Measurements from ENCODE around the gene IL19.

Gene IL19

GRCh38 chr1:206734499-206735142 is 36.0 kb upstream of the IL19 start:
- DNase-seq (ENCODE audit: low spot score) = peak; percentile 44
- H3K27me3 Mint-ChIP-seq (ENCODE audit: low read depth) = no peaks in the 10 kb centered on the region
- H3K36me3 Mint-ChIP-seq (ENCODE audit: low read depth) = peaks cover 48% of the 10 kb centered on the region
- peak overlapping the region; percentile 66 for H3K27ac Mint-ChIP-seq
- peaks cover 46% of the 10 kb centered on the region for H3K4me1 Mint-ChIP-seq (ENCODE audit: low read depth)
- H3K4me3 Mint-ChIP-seq = no peak overlapping the region
- no peaks in the 10 kb centered on the region for H3K9me3 Mint-ChIP-seq

GRCh38 chr1:206735553-206736031 is 35.0 kb upstream of the IL19 start:
- no peaks in the 10 kb centered on the region for H3K9me3 Mint-ChIP-seq
- H3K36me3 Mint-ChIP-seq (ENCODE audit: low read depth) = peaks cover 42% of the 10 kb centered on the region
- H3K4me1 Mint-ChIP-seq (ENCODE audit: low read depth) = peaks cover 53% of the 10 kb centered on the region
- no peak overlapping the region for H3K27ac Mint-ChIP-seq
- no peaks in the 10 kb centered on the region for H3K27me3 Mint-ChIP-seq (ENCODE audit: low read depth)
- H3K4me3 Mint-ChIP-seq = no peak overlapping the region
- no peak for DNase-seq (ENCODE audit: low spot score)

- no peaks in the 10 kb centered on the region for H3K9me3 Mint-ChIP-seq
- DNase-seq (ENCODE audit: low spot score) = no peak
- H3K27ac Mint-ChIP-seq = peak overlapping the region; percentile 75
- H3K4me3 Mint-ChIP-seq = peak overlapping the region; percentile 47
- peaks cover 35% of the 10 kb centered on the region for H3K36me3 Mint-ChIP-seq (ENCODE audit: low read depth)
- no peaks in the 10 kb centered on the region for H3K27me3 Mint-ChIP-seq (ENCODE audit: low read depth)
- H3K4me1 Mint-ChIP-seq (ENCODE audit: low read depth) = peaks cover 61% of the 10 kb centered on the region
Observed at GRCh38 chr1:206736878-206737728, 33.5 kb upstream of the IL19 start.

GRCh38 chr1:206737729-206738201 is 32.8 kb upstream of the IL19 start:
- Mint-ChIP-seq H3K27me3 (ENCODE audit: low read depth) (no peaks in the 10 kb centered on the region), H3K36me3 (ENCODE audit: low read depth) (peaks cover 29% of the 10 kb centered on the region), H3K27ac (peak overlapping the region; percentile 75), H3K9me3 (no peaks in the 10 kb centered on the region), H3K4me1 (ENCODE audit: low read depth) (peaks cover 63% of the 10 kb centered on the region), H3K4me3 (peak overlapping the region; percentile 46)
- no peak for DNase-seq (ENCODE audit: low spot score)

GRCh38 chr1:206738370-206739366 is 31.9 kb upstream of the IL19 start:
- H3K36me3 Mint-ChIP-seq (ENCODE audit: low read depth) = peaks cover 22% of the 10 kb centered on the region
- no peak for DNase-seq (ENCODE audit: low spot score)
- no peaks in the 10 kb centered on the region for H3K9me3 Mint-ChIP-seq
- peak overlapping the region; percentile 92 for H3K27ac Mint-ChIP-seq
- H3K27me3 Mint-ChIP-seq (ENCODE audit: low read depth) = no peaks in the 10 kb centered on the region
- peaks cover 70% of the 10 kb centered on the region for H3K4me1 Mint-ChIP-seq (ENCODE audit: low read depth)
- H3K4me3 Mint-ChIP-seq = peak overlapping the region; percentile 67

GRCh38 chr1:206739411-206740076 is 31.0 kb upstream of the IL19 start:
- Mint-ChIP-seq H3K9me3 (no peaks in the 10 kb centered on the region), H3K27ac (peak overlapping the region; percentile 92), H3K4me1 (ENCODE audit: low read depth) (peaks cover 71% of the 10 kb centered on the region), H3K4me3 (peak overlapping the region; percentile 67), H3K27me3 (ENCODE audit: low read depth) (no peaks in the 10 kb centered on the region), H3K36me3 (ENCODE audit: low read depth) (peaks cover 21% of the 10 kb centered on the region)
- DNase-seq (ENCODE audit: low spot score) = peak; percentile 57

- Mint-ChIP-seq H3K27me3 (ENCODE audit: low read depth) (no peaks in the 10 kb centered on the region), H3K36me3 (ENCODE audit: low read depth) (peaks cover 17% of the 10 kb centered on the region), H3K27ac (no peak overlapping the region), H3K9me3 (no peaks in the 10 kb centered on the region), H3K4me1 (ENCODE audit: low read depth) (peaks cover 70% of the 10 kb centered on the region), H3K4me3 (no peak overlapping the region)
- DNase-seq (ENCODE audit: low spot score) = no peak
Observed at GRCh38 chr1:206741142-206741701, 29.4 kb upstream of the IL19 start.

- H3K4me3 Mint-ChIP-seq = no peak overlapping the region
- H3K4me1 Mint-ChIP-seq (ENCODE audit: low read depth) = peaks cover 65% of the 10 kb centered on the region
- no peaks in the 10 kb centered on the region for H3K27me3 Mint-ChIP-seq (ENCODE audit: low read depth)
- peaks cover 14% of the 10 kb centered on the region for H3K36me3 Mint-ChIP-seq (ENCODE audit: low read depth)
- DNase-seq (ENCODE audit: low spot score) = no peak
- H3K9me3 Mint-ChIP-seq = no peaks in the 10 kb centered on the region
- H3K27ac Mint-ChIP-seq = peak overlapping the region; percentile 4
Observed at GRCh38 chr1:206742719-206743383, 27.7 kb upstream of the IL19 start.

GRCh38 chr1:206744683-206745082 is 25.9 kb upstream of the IL19 start:
- H3K4me3 Mint-ChIP-seq = peak overlapping the region; percentile 5
- H3K36me3 Mint-ChIP-seq (ENCODE audit: low read depth) = peaks cover 6% of the 10 kb centered on the region
- DNase-seq (ENCODE audit: low spot score) = no peak
- H3K27ac Mint-ChIP-seq = no peak overlapping the region
- peaks cover 3% of the 10 kb centered on the region for H3K27me3 Mint-ChIP-seq (ENCODE audit: low read depth)
- peaks cover 56% of the 10 kb centered on the region for H3K4me1 Mint-ChIP-seq (ENCODE audit: low read depth)
- H3K9me3 Mint-ChIP-seq = no peaks in the 10 kb centered on the region

- no peak overlapping the region for H3K27ac Mint-ChIP-seq
- H3K9me3 Mint-ChIP-seq = no peaks in the 10 kb centered on the region
Observed at GRCh38 chr1:206745301-206745700, 25.3 kb upstream of the IL19 start.

GRCh38 chr1:206748348-206749030 is 22.1 kb upstream of the IL19 start:
- H3K36me3 Mint-ChIP-seq (ENCODE audit: low read depth) = peaks cover 6% of the 10 kb centered on the region

More at GRCh38 chr1:206745301-206745700, 25.3 kb upstream of the IL19 start:
- Mint-ChIP-seq H3K4me1 (ENCODE audit: low read depth) (peaks cover 53% of the 10 kb centered on the region), H3K27me3 (ENCODE audit: low read depth) (peaks cover 3% of the 10 kb centered on the region), H3K36me3 (ENCODE audit: low read depth) (peaks cover 6% of the 10 kb centered on the region), H3K4me3 (no peak overlapping the region)
- no peak for DNase-seq (ENCODE audit: low spot score)

GRCh38 chr1:206751891-206752290 is 18.7 kb upstream of the IL19 start:
- no peak overlapping the region for H3K27ac Mint-ChIP-seq

More at GRCh38 chr1:206748348-206749030, 22.1 kb upstream of the IL19 start:
- Mint-ChIP-seq H3K27me3 (ENCODE audit: low read depth) (peaks cover 13% of the 10 kb centered on the region), H3K9me3 (no peaks in the 10 kb centered on the region), H3K4me3 (no peak overlapping the region), H3K4me1 (ENCODE audit: low read depth) (peaks cover 34% of the 10 kb centered on the region), H3K27ac (no peak overlapping the region)
- no peak for DNase-seq (ENCODE audit: low spot score)

More at GRCh38 chr1:206751891-206752290, 18.7 kb upstream of the IL19 start:
- peaks cover 18% of the 10 kb centered on the region for H3K36me3 Mint-ChIP-seq (ENCODE audit: low read depth)
- no peak overlapping the region for H3K4me3 Mint-ChIP-seq
- H3K4me1 Mint-ChIP-seq (ENCODE audit: low read depth) = peaks cover 33% of the 10 kb centered on the region
- H3K27me3 Mint-ChIP-seq (ENCODE audit: low read depth) = peaks cover 18% of the 10 kb centered on the region
- DNase-seq (ENCODE audit: low spot score) = no peak
- H3K9me3 Mint-ChIP-seq = peaks cover 12% of the 10 kb centered on the region
